K562 (cell line): ENCODE measurements around the gene DUS3L. TPM values are rescaled to one million over a fixed set of nuclear protein-coding genes. Genes with fewer than 3 reads are reported as not detected.

Source experiments
- BHLHE40 ChIP-seq: IDR thresholded peaks from 2 replicates; pipeline ENCODE4 v1.6.1; 2011; ENCODE audit warnings: low read length, improper control_type of control experiment
- CREB3L1 ChIP-seq: fragments of 450-650 bp; IDR thresholded peaks from 2 replicates; pipeline ENCODE4 v1.6.1; 2014; ENCODE audit warnings: low read depth, mild to moderate bottlenecking, moderate library complexity, borderline replicate concordance
- CTBP1 ChIP-seq: fragments of 450-650 bp; IDR thresholded peaks from 2 replicates; pipeline ENCODE4 v1.6.1; 2016; ENCODE audit warnings: borderline replicate concordance
- E2F3 ChIP-seq: fragments of 250-450 bp; sonication (Bioruptor Pico); IDR thresholded peaks from 2 replicates; pipeline ENCODE4 v1.4.0; 2020; ENCODE audit warnings: mild to moderate bottlenecking
- EGR1 ChIP-seq: fragments of 450-650 bp; conservative IDR thresholded peaks from 2 replicates; pipeline ENCODE4 v1.6.1; 2017; ENCODE audit warnings: mild to moderate bottlenecking
- ID3 ChIP-seq, 2 experiments: fragments of 250-450 bp in 1 of 2; fragments of 450-650 bp in 1 of 2; sonication (Bioruptor Pico) in 1 of 2; IDR thresholded peaks; 2 replicates each; pipeline versions ENCODE4 v1.6.1 to v1.8.0; 2016 to 2021; ENCODE audit warnings: mild to moderate bottlenecking in 2 of 2, moderate library complexity in 2 of 2, missing compliant biosample characterization in 1 of 2, missing genetic modification characterization in 1 of 2
- NRF1 ChIP-seq, 2 experiments: fragments of 450-650 bp; IDR thresholded peaks in 1 of 2; conservative IDR thresholded peaks in 1 of 2; 2 replicates each; pipeline ENCODE4 v1.6.1; 2014; ENCODE audit warnings: mild to moderate bottlenecking in 2 of 2
- PHF21A ChIP-seq: fragments of 450-650 bp; IDR thresholded peaks from 2 replicates; pipeline ENCODE4 v1.6.1; 2017; ENCODE audit warnings: low read depth, borderline replicate concordance
- POLR2H ChIP-seq: IDR thresholded peaks from 2 replicates; pipeline ENCODE4 v1.6.1; 2016; ENCODE audit warnings: missing genetic modification characterization, low read depth, mild to moderate bottlenecking, control low read depth, missing compliant biosample characterization, moderate library complexity
- SIN3B ChIP-seq: fragments of 450-650 bp; IDR thresholded peaks from 2 replicates; pipeline ENCODE4 v1.6.1; 2017; ENCODE audit warnings: low read depth, mild to moderate bottlenecking, moderate library complexity
- SMAD4 ChIP-seq: fragments of 250-450 bp; sonication (Bioruptor Pico); conservative IDR thresholded peaks from 2 replicates; pipeline ENCODE4 v1.8.0; 2021; ENCODE audit warnings: inconsistent platforms, mild to moderate bottlenecking, moderate library complexity
- TEAD4 ChIP-seq, 2 experiments: sonication (generic) in 1 of 2; formaldehyde crosslinking in 1 of 2; IDR thresholded peaks; 2 replicates each; pipeline versions ENCODE4 v1.6.1 to v1.8.0; 2012 to 2022; ENCODE audit warnings: borderline replicate concordance in 1 of 2, inconsistent platforms in 1 of 2, low read length in 1 of 2, mild to moderate bottlenecking in 1 of 2, missing genetic modification reagents in 1 of 2
- ZNF143 ChIP-seq: sonication (generic); formaldehyde crosslinking; IDR thresholded peaks from 2 replicates; pipeline ENCODE4 v1.9.0; 2022; ENCODE audit warnings: mild to moderate bottlenecking, missing genetic modification reagents
- ZNF384 ChIP-seq: IDR thresholded peaks from 2 replicates; pipeline ENCODE4 v1.6.1; 2012; ENCODE audit warnings: low read depth, low read length, improper control_type of control experiment
- ZNF395 ChIP-seq: fragments of 200-800 bp; sonication (Bioruptor generic); IDR thresholded peaks from 2 replicates; pipeline ENCODE4 v1.6.1; 2017; ENCODE audit warnings: missing genetic modification characterization, missing compliant biosample characterization
- polyA plus RNA-seq, 8 experiments: library from polyadenylated mRNA; depleted of rRNA in 4 of 8; stranded (reverse) in 5 of 8; unstranded in 3 of 8; fragments of >200 nt; fragmentation: Nextera tagmentation in 2 of 8; fragmentation: Illumina TruSeq in 1 of 8; extraction: Ambion mirVana in 2 of 8; extraction: Trizol in 1 of 8; gene quantifications; 2 replicates each; pipeline versions ENCODE4 v1.2.1 to v1.2.3, GENCODE V29; 2011 to 2014; ENCODE audit warnings: inconsistent platforms in 1 of 8, missing spikeins in 1 of 8
- total RNA-seq, 7 experiments: library from RNA; depleted of rRNA in 6 of 7; stranded (reverse); fragments of >200 nt in 6 of 7; fragmentation: Illumina TruSeq in 2 of 7; extraction: Trizol in 2 of 7; gene quantifications; 2 replicates each; pipeline versions ENCODE4 v1.2.1 to v1.2.3, GENCODE V29; 2011 to 2021; ENCODE audit warnings: low replicate concordance in 1 of 7
- TF ChIP-seq, protein P1 (sequence below), 2 experiments: fragments of 450-650 bp in 1 of 2; sonication (generic) in 1 of 2; formaldehyde crosslinking; conservative IDR thresholded peaks; 2 replicates each; pipeline versions ENCODE4 v1.4.0 to v1.8.1; 2020 to 2022; ENCODE audit warnings: mild to moderate bottlenecking in 1 of 2, missing genetic modification reagents in 1 of 2
- TF ChIP-seq, protein P2 (sequence below): conservative IDR thresholded peaks from 2 replicates; pipeline ENCODE4 v1.6.1; 2011; ENCODE audit warnings: low read depth, mild to moderate bottlenecking, low read length; ENCODE audit not compliant: control insufficient read depth
- TF ChIP-seq, protein P3 (sequence below): fragments of 250-450 bp; sonication (Bioruptor Pico); IDR thresholded peaks from 2 replicates; pipeline ENCODE4 v1.5.0; 2022; ENCODE audit warnings: mild to moderate bottlenecking

The DUS3L gene
- total and polyA plus RNA-seq, 9 of the 15 experiments (the other 6 are each of a cell fraction or from before 2014, with no cell fraction given), result 1.7 to 102 (median 77.5) TPM

- TF ChIP-seq, protein P1, sequence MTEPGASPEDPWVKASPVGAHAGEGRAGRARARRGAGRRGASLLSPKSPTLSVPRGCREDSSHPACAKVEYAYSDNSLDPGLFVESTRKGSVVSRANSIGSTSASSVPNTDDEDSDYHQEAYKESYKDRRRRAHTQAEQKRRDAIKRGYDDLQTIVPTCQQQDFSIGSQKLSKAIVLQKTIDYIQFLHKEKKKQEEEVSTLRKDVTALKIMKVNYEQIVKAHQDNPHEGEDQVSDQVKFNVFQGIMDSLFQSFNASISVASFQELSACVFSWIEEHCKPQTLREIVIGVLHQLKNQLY (CRISPR knock-in tag; conservative IDR thresholded peaks at IDR 0.05), result peak in 1 of 2 experiments; percentile 45; a peak in 1 of 4 replicates
- TF ChIP-seq E2F3 (CRISPR knock-in tag), result peak; percentile 56; the same call in 1 of the 2 replicates
- peak; percentile 71 for TF ChIP-seq SIN3B
- peak; percentile 82; the same call in 1 of the 2 replicates for TF ChIP-seq SMAD4
- peak; percentile 74; the same call in 1 of the 2 replicates for TF ChIP-seq ZNF395 (CRISPR knock-in tag)
- peak; percentile 78 for TF ChIP-seq EGR1
- peak; percentile 97 for TF ChIP-seq CREB3L1
- TF ChIP-seq POLR2H (tag), result peak; percentile 97
- TF ChIP-seq NRF1 (conservative IDR thresholded peaks at IDR 0.05 in 1 of 2, IDR thresholded peaks at IDR 0.05 in 1 of 2), result peak; percentile 98
- peak; percentile 21; the same call in 1 of the 2 replicates for TF ChIP-seq TEAD4 (IDR thresholded peaks at IDR 0.05; ENCODE audit: low read length)
- TF ChIP-seq TEAD4 (CRISPR knock-in tag; IDR thresholded peaks at IDR 0.05; ENCODE audit: borderline replicate concordance), result no peak
- TF ChIP-seq, protein P2, sequence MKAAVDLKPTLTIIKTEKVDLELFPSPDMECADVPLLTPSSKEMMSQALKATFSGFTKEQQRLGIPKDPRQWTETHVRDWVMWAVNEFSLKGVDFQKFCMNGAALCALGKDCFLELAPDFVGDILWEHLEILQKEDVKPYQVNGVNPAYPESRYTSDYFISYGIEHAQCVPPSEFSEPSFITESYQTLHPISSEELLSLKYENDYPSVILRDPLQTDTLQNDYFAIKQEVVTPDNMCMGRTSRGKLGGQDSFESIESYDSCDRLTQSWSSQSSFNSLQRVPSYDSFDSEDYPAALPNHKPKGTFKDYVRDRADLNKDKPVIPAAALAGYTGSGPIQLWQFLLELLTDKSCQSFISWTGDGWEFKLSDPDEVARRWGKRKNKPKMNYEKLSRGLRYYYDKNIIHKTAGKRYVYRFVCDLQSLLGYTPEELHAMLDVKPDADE, result no peak; the same call in 1 of the 2 replicates
- TF ChIP-seq ID3 (CRISPR knock-in tag; IDR thresholded peaks at IDR 0.05), result no peak
- TF ChIP-seq ID3 (tag; IDR thresholded peaks at IDR 0.05), result peak; percentile 70; the same call in 1 of the 2 replicates
- no peak; the same call in 1 of the 2 replicates for TF ChIP-seq PHF21A
- peak; percentile 99 for TF ChIP-seq CTBP1
- peak; percentile 66 for TF ChIP-seq BHLHE40
- TF ChIP-seq ZNF384, result no peak
- TF ChIP-seq, protein P3, sequence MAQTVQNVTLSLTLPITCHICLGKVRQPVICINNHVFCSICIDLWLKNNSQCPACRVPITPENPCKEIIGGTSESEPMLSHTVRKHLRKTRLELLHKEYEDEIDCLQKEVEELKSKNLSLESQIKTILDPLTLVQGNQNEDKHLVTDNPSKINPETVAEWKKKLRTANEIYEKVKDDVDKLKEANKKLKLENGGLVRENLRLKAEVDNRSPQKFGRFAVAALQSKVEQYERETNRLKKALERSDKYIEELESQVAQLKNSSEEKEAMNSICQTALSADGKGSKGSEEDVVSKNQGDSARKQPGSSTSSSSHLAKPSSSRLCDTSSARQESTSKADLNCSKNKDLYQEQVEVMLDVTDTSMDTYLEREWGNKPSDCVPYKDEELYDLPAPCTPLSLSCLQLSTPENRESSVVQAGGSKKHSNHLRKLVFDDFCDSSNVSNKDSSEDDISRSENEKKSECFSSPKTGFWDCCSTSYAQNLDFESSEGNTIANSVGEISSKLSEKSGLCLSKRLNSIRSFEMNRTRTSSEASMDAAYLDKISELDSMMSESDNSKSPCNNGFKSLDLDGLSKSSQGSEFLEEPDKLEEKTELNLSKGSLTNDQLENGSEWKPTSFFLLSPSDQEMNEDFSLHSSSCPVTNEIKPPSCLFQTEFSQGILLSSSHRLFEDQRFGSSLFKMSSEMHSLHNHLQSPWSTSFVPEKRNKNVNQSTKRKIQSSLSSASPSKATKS (CRISPR knock-in tag), result no peak
- TF ChIP-seq ZNF143, result peak; percentile 56; the same call in 1 of the 2 replicates
These were observed 37.1 kb upstream of the DUS3L start (continued) for GRCh38 chr19:5827891-5828660.
